Cardiac atrium fibroblast (primary cell): Measurements from ENCODE around the gene DAB2IP. TPM values are rescaled to one million over a fixed set of nuclear protein-coding genes. Genes with fewer than 3 reads are reported as not detected.

Experiments used
- total RNA-seq: library from RNA; depleted of rRNA; stranded (reverse); fragments of >200 nt; gene quantifications from 2 replicates; pipeline ENCODE4 v1.2.3, GENCODE V29; 2015

Gene DAB2IP
- 7.6 and 8.6 TPM in 2 replicates for total RNA-seq

GRCh38 chr9:121651295-121652020, at the start of gene DAB2IP:
Gene DAB2IP (plus strand): TSS chr9:121651634. CDS start chr9:121651776, 142 bp downstream.

Other genes with a start within 250 kb of the DAB2IP start
- 0.65 TPM in 1 of 2 replicates, not detected in the other for gene GGTA1, start 151.8 kb upstream of the DAB2IP start, total RNA-seq